Epithelial cell of esophagus (primary cell): ENCODE results near the gene HOXC6.
"Not testable (repeated sequence)": the region's sequence is repeated elsewhere in the genome, so short reads cannot be mapped to it uniquely, and the experiment has no call there.

Experiments used
- DNase-seq: peaks from one replicate; pipeline ENCODE4 v3.0.0; 2010; ENCODE audit warnings: low read depth
- H3K4me3 ChIP-seq: 2 replicates; pipeline ENCODE4 v1.5.1; 2011; ENCODE audit warnings: mild to moderate bottlenecking, low read length, control low read depth
- CTCF ChIP-seq: IDR thresholded peaks from 2 replicates; pipeline ENCODE4 v1.5.1; 2011; ENCODE audit warnings: low read depth, mild to moderate bottlenecking, low read length, control low read depth, inconsistent platforms; ENCODE audit not compliant: insufficient read depth; ENCODE audit errors: missing control alignments

Gene HOXC6

GRCh38 chr12:54066408-54066807 is 38.2 kb downstream of the HOXC6 start:
- no peak overlapping the region for H3K4me3 ChIP-seq
- no peak for DNase-seq
- TF ChIP-seq CTCF: no peak

GRCh38 chr12:54068418-54069070 is 40.3 kb downstream of the HOXC6 start:
- TF ChIP-seq CTCF: no peak
- peak; percentile 46 for DNase-seq
- no peak overlapping the region for H3K4me3 ChIP-seq

- H3K4me3 ChIP-seq: no peak overlapping the region
- DNase-seq: no peak
- TF ChIP-seq CTCF: no peak
Observed at GRCh38 chr12:54071942-54072341, 43.7 kb downstream of the HOXC6 start.

- no peak overlapping the region for H3K4me3 ChIP-seq
- TF ChIP-seq CTCF: no peak
- DNase-seq: no peak
Observed at GRCh38 chr12:54074308-54074707, 46.1 kb downstream of the HOXC6 start.

- TF ChIP-seq CTCF: no peak
- H3K4me3 ChIP-seq: no peak overlapping the region
- no peak for DNase-seq
Observed at GRCh38 chr12:54075409-54075808, 47.2 kb downstream of the HOXC6 start.

GRCh38 chr12:54075974-54076373 is 47.7 kb downstream of the HOXC6 start:
- no peak overlapping the region for H3K4me3 ChIP-seq
- no peak for TF ChIP-seq CTCF
- no peak for DNase-seq

GRCh38 chr12:54077843-54078242 is 49.6 kb downstream of the HOXC6 start:
- not testable (repeated sequence) for H3K4me3 ChIP-seq

GRCh38 chr12:54079115-54079514 is 50.9 kb downstream of the HOXC6 start:
- not testable (repeated sequence) for H3K4me3 ChIP-seq, DNase-seq

More at GRCh38 chr12:54077843-54078242, 49.6 kb downstream of the HOXC6 start:
- not testable (repeated sequence) for DNase-seq
